Measurements from ENCODE around the gene PLIN5. TPM values are rescaled to one million over a fixed set of nuclear protein-coding genes. Genes with fewer than 3 reads are reported as not detected.

The PLIN5 gene
- total RNA-seq, 3 donors from 2014 or later: 10.4 to 26.2 (median 15.4) TPM

DNA sequence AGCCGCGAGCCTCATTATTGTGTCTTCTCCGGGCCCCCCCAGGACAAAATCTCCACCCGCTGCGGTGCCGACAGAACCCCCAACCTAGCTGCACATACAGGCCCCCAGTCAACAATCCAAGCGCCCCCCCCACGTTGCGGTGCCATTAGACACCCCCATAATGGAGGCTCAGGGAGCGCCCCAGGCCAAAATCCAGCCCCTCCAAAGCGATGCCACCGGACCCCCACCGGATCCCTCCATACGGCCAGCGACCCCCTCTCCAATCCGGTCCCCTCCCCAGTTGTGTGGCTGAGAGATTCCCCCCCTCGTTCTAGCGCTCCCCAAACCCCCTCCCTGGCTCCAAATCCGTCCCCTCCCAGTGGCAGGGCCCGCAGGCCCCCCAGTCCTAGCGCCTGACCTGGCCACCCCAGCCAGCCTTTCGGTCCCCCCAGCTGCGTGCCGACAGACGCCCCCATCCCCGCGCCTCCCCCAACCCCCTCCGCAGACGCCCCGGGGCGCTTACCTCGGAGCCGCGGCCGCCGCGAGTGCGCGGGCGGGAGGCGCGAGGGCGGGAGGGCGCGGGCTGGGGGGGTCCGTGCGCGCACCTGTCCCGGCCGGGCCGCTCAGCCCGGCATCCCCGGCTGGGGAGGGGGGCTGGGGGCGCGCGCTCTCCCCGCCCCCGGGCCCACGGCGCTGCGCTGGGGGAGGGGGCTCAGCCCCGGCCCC lies 46.1 kb upstream of the PLIN5 start:
- Histone ChIP-seq H3K27ac (no peak overlapping the region), H3K27me3 (peaks cover 13 to 74% of the 10 kb centered on the region in 2 donors), H3K36me3 (no peaks in the 10 kb centered on the region), H3K4me3 (peak overlapping the region; percentile 37 to 64 (median 41)), H3K4me1 (peaks cover 0 to 3% of the 10 kb centered on the region in 2 donors), H3K9me3 (no peaks in the 10 kb centered on the region)
- intact Hi-C loops (cut with DNase I; ENCODE audit: low total_unique reads): no loop called here
- DNase-seq (ENCODE audit: low spot score in 2 of 2): no peak
- TF ChIP-seq, protein P1, sequence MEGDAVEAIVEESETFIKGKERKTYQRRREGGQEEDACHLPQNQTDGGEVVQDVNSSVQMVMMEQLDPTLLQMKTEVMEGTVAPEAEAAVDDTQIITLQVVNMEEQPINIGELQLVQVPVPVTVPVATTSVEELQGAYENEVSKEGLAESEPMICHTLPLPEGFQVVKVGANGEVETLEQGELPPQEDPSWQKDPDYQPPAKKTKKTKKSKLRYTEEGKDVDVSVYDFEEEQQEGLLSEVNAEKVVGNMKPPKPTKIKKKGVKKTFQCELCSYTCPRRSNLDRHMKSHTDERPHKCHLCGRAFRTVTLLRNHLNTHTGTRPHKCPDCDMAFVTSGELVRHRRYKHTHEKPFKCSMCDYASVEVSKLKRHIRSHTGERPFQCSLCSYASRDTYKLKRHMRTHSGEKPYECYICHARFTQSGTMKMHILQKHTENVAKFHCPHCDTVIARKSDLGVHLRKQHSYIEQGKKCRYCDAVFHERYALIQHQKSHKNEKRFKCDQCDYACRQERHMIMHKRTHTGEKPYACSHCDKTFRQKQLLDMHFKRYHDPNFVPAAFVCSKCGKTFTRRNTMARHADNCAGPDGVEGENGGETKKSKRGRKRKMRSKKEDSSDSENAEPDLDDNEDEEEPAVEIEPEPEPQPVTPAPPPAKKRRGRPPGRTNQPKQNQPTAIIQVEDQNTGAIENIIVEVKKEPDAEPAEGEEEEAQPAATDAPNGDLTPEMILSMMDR (IDR thresholded peaks at IDR 0.05): no peak
- TF ChIP-seq POLR2A (IDR thresholded peaks at IDR 0.05) (no peak), POLR2AphosphoS5 (IDR thresholded peaks at IDR 0.05) (no peak)

DNA sequence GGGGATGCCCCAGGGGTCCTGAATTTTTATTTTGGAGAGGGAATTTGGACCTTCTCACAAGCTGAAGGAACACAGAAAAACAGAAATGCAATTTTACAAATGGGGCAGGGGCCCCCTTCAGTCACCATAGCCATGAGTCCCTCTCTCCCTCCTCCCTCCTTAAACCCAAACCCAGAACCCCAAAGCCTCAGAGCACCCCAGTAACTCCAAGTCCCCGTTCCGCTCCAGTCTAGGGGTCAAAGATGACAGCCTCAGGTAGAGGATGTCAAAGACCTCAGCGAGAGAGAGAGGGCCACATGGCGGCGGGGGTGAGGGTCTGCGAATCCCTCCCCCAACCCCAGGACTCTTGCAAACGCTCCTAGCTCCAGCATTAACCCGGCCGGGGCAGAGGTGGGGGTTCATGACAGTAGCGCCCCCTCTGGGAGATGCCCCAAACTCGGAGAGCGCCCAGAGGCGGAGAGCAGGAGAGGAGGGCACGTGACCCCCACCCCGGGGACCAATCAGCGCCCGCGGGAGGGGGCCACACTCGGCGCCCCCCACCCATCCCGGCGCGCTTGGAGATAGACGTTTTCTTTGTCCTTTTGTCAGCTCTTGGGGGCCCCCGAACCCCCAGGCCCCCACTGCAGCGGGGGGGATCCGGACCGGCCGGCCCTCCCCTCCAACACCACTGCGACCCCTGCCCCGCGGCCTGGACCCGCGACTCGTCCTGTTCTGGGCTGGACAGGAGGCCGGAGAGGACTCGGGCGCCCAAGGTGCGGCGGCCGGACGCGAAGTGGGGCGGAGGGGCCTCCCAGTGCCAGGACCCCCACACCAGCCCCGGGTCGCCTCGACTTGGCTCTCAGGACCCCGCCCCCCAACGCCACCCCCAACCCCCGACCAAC lies 45.2 kb upstream of the PLIN5 start:
- Histone ChIP-seq H3K4me1 (peaks cover 0 to 3% of the 10 kb centered on the region in 2 donors), H3K4me3 (peak overlapping the region; percentile 37 to 64 (median 41)), H3K36me3 (no peaks in the 10 kb centered on the region), H3K27ac (peak overlapping the region in 1 of 2 donors; percentile 38), H3K9me3 (no peaks in the 10 kb centered on the region), H3K27me3 (peaks cover 13 to 76% of the 10 kb centered on the region in 2 donors)
- DNase-seq (ENCODE audit: low spot score in 2 of 2): no peak
- intact Hi-C loops (cut with DNase I; ENCODE audit: low total_unique reads): no loop called here
- TF ChIP-seq, protein P1 (IDR thresholded peaks at IDR 0.05): no peak
- no peak for TF ChIP-seq POLR2A (IDR thresholded peaks at IDR 0.05)
- no peak for TF ChIP-seq POLR2AphosphoS5 (IDR thresholded peaks at IDR 0.05)

DNA sequence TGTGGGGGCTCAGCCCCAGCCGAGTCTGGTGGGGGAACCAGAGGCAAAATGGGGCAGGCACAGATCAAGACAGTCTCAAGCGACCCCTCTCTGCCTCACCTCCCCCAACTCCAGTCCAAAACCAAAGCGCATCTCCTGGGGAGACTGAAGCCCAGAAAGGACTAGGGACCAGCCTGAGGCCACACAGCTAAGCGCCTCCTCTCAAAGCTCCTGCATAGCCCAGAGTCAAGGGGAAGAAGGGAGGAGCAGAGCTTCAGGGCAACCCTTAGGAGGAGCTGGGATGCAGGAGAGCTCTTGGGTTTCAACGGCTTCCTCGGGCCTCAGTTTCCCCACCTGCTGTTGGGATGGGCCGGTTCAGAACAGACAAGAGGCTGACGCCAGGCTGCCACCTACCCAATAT lies 44.4 kb upstream of the PLIN5 start:
- Histone ChIP-seq H3K4me3 (no peak overlapping the region), H3K27ac (no peak overlapping the region), H3K36me3 (no peaks in the 10 kb centered on the region), H3K4me1 (peaks cover 0 to 3% of the 10 kb centered on the region in 2 donors), H3K9me3 (no peaks in the 10 kb centered on the region), H3K27me3 (peaks cover 9 to 76% of the 10 kb centered on the region in 2 donors)
- DNase-seq (ENCODE audit: low spot score in 2 of 2): no peak
- TF ChIP-seq, protein P1 (IDR thresholded peaks at IDR 0.05): no peak
- TF ChIP-seq POLR2AphosphoS5 (IDR thresholded peaks at IDR 0.05): no peak
- TF ChIP-seq POLR2A (IDR thresholded peaks at IDR 0.05): no peak
- intact Hi-C loops (cut with DNase I; ENCODE audit: low total_unique reads): no loop called here

DNA sequence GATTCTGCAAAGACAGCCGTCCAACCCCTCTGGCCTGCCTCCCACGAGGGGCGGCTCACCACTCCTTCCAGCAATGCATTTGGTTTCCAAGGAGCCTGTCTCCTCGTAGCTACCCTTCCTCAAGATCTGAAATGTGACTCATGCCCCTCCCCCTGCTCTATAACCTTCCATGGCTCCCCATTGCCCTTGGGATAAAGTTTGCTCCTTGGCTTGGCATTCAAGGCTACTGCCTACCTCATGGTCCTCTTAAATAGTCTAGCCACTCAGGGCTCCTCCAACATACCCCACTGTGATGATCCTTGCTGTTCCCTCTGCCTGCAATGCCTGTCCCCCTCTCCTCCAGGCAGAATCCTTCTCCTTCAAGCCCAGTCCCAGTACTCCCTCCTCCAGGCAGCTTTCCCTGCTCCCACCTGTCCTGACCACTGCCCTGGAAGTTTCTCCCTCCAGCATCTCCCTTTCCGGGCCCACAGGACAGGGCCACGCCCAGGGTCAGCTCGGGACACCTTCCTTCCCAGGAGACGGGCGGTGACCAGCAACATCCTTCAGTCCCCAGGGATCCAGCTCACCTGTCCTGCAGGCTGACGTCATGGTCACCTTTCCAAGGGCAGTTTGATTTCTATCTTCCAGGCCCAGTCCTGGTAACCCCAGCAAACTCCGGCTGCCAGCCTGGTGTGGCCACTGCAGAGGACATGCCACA lies 43.7 kb upstream of the PLIN5 start:
- Histone ChIP-seq H3K4me1 (no peaks in the 10 kb centered on the region), H3K36me3 (no peaks in the 10 kb centered on the region), H3K27me3 (peaks cover 6 to 69% of the 10 kb centered on the region in 2 donors), H3K9me3 (no peaks in the 10 kb centered on the region), H3K4me3 (no peak overlapping the region), H3K27ac (no peak overlapping the region)
- no peak for DNase-seq (ENCODE audit: low spot score in 2 of 2)
- intact Hi-C loops (cut with DNase I; ENCODE audit: low total_unique reads): no loop called here
- TF ChIP-seq POLR2AphosphoS5 (IDR thresholded peaks at IDR 0.05): no peak
- no peak for TF ChIP-seq POLR2A (IDR thresholded peaks at IDR 0.05)
- TF ChIP-seq, protein P1 (IDR thresholded peaks at IDR 0.05): no peak

All from breast epithelium (tissue), 4 donors.